Peyer's patch (tissue), 4 donors: ENCODE data around the gene SLC25A21.
"Not testable (repeated sequence)": the region's sequence is repeated elsewhere in the genome, so short reads cannot be mapped to it uniquely, and the experiment has no call there.

ENCODE experiments used
- CTCF ChIP-seq, 6 experiments: fragments of 450-650 bp in 4 of 6; fragments of 200-600 bp in 2 of 6; sonication (generic) in 1 of 6; IDR thresholded peaks; one replicate each; pipeline ENCODE4 v1.5.1; 2017 to 2019; ENCODE audit warnings: antibody characterized with exemption in 6 of 6, mild to moderate bottlenecking in 3 of 6, moderate library complexity in 1 of 6
- POLR2A ChIP-seq, 2 donors: fragments of 450-650 bp; IDR thresholded peaks; one replicate each; pipeline ENCODE4 v1.5.1; 2017; ENCODE audit warnings: antibody characterized with exemption in 2 of 2, mild to moderate bottlenecking in 2 of 2, moderate library complexity in 2 of 2

DNA sequence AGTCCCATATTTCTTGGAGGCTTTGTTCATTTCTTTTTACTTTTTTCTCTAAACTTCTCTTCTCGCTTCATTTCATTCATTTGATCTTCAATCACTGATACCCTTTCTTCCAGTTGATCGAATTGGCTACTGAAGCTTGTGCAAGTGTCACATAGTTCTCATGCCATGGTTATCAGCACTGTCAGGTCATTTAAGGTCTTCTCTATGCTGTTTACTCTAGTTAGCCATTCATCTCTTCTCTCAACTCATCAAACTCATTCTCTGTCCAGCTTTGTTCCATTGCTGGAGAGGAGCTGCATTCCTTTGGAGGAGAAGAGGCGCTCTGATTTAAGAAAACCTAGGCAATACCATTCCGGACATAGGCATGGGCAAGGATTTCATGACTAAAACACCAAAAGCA is 192.0 kb downstream of the SLC25A21 start:
- TF ChIP-seq CTCF, POLR2A (IDR thresholded peaks at IDR 0.05): not testable (repeated sequence)
